ENCODE results near the gene NOS3. TPM values are rescaled to one million over a fixed set of nuclear protein-coding genes. Genes with fewer than 3 reads are reported as not detected.

The NOS3 gene
- total RNA-seq, 1 donor from 2014 or later = 58.3 TPM

DNA sequence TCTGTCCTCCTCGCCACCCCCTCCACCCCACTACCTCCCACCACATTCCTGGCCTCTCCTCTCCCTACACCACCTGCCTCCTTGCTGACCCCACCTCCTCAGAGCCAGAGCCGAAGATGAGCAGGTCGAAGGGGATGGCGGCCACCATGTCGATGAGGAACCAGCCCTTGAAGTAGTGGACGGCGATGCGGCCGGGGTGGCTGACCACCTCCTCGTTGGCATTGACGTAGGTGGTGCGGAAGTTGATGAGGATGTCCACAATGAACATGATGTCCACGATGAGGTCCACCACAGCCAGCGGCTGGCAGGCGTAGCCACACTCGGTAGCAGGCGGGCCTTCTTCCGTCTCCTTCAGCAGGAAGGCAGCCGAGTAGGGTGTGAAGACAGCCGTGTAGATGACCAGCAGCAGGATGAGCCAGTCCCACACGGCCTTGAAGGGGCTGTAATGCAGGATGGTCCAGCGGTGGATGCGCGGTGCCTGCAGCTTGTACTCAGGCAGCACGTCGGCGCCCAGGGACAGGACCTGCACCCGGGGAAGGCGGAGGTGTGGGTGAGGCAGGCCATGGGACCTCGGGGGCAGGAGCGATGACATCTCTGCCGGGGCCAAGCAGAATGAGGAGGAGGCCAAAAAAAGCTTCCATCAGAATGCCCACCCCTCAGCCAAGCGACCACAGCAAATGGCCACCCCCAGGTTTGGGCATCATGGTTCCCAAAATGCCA is 38.3 kb upstream of the NOS3 start:
- no peak for DNase-seq (ENCODE audit: low read depth, low spot score)

DNA sequence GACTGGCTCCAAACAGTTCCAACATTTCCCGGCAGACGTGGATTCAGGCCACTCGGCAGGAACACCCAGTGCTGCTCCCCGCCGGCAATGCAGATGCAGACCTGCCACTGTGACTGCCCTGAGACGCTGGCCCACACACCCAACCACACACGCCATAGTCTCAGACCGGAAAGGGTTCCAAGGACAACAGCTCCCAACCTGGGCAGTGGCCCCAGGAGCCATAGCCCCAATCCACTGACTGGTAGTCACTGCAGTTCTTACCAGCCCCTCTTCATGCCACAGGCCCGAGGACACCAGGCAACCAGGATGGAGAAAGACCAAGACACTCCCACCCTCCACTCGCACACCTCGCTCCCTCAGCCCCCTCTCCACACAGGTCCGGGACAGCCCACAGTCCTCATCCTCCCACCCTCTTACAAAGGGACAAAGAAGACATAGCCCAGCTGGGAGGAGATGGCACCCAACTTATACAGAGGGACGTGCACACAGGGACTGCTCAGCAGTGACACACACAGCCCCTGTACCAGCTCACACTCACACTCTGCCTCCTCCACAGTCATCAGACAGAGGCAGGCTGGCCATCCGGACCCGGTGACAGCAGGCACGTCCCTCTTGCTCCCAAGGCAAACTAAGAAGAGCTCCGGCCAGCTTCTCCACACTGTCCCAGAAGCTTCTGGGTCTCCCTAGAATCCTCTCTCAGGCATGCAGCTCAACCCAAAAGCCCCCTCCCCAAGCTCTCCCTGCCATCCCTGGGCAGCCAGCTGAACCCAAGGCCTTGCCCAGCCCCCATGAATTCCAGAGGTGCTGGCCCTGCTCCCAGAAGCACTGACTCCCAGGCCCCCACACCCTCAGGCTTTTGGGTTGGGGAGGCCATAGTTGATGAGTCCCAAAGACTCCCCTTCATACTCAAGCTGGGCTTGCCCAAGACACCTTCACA is 37.5 kb upstream of the NOS3 start:
- no peak for DNase-seq (ENCODE audit: low read depth, low spot score)

DNA sequence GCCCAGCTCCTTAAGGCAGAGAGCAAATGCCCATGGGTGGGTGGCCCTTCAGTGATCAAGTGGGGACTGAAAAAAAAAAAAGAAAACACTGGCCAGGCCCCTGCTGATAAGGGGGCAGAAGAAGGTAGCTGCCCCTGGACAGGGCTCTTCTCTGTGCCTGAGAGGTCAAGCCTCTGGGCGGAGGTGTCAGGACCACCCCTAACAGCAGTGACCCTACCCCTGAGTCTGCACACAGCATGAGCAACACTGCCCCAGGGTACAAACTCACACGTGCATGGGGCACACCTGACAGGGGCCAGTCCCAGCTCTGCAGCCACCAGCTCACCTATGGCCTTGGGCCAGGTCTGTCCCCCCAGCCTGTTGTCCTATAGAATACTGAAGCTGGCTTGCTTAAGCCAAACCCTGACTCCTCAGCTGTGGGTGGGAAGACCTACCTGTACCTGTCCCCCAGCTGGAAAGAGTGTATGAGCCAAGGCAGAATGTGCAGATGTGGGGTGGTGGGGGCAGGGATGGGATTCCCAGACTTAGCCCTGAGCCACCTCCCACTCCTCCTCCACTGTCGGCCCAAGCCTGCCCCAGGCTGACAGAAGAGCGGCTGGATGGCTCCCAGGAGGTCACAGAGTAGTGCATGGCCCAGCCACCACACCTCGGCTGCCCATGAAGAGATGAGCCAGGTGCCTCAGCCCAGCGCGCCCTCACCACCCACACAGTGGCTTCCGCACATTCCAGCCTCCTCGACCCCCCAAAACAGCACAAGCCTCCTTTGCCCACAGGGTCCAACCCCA is 36.4 kb upstream of the NOS3 start:
- DNase-seq (ENCODE audit: low read depth, low spot score) = no peak

DNA sequence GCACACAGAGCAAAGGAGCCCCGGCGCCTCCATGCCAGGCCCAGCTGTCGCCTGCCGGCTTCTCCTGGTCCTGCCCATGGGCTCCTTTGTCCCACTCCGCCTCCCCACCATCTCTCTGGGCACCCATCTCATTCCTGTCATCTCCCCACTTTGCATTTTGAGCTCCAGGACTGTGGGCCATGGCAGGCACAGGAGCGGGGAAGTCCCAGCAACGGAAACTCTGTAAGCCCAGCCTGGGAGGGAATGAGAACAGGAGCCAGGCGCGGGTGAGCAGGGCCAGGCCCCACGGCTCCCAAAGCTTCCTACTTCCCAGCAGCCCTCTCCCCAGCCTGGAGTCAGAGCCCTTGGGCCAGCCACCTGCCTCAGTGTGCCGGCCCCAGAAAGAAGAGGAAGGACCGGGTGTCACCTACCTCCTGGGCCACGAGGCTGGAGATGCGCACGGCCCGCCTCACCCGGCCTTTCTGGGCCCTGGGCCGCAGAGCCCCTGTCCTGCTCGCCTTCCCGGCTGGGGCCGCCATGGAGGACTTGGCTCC is 35.8 kb upstream of the NOS3 start:
- DNase-seq (ENCODE audit: low read depth, low spot score) = no peak

DNA sequence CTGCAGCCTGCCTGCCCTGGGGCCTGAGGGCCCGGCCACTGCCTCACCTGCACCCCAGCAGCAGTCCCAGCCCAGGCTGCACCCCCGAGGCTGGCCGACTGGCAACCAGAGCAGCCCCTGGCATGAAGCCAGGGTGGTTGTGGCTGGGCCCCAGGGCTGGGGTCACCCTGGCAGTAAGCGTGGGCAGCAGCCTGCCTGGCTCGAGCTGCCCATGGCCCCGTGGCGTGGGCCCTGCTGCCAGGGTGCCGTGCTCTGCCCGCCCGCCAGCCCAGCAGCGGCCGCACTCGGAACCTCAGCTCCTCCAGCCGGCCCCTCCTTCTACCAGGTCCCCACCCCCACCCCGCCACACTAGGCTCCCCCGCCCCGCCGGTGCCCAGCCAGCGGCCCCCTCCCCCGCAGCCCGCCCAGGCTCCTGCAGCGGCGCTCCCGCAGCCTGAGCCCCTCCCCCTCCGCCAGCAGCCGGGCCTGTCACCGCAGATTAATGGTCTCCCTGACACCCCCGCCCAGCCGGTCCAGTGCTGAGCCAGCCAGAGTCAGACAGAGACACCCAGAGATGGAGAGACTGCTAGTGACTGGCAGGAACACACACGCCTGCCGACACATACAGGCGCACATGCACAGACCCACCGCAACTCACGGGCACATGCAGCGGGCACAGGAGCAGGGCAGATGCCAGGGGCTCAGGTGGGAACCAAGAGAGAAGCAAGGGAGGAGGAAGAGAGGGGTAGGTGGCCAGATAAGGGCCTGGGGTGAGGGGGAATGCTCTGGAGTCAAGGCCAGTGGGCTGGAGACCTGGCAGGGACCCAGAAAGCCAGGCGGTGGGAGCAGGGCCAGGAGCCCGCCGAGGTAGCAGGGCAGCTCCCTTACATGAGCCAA is 35.1 kb upstream of the NOS3 start:
- DNase-seq (ENCODE audit: low read depth, low spot score) = no peak

DNA sequence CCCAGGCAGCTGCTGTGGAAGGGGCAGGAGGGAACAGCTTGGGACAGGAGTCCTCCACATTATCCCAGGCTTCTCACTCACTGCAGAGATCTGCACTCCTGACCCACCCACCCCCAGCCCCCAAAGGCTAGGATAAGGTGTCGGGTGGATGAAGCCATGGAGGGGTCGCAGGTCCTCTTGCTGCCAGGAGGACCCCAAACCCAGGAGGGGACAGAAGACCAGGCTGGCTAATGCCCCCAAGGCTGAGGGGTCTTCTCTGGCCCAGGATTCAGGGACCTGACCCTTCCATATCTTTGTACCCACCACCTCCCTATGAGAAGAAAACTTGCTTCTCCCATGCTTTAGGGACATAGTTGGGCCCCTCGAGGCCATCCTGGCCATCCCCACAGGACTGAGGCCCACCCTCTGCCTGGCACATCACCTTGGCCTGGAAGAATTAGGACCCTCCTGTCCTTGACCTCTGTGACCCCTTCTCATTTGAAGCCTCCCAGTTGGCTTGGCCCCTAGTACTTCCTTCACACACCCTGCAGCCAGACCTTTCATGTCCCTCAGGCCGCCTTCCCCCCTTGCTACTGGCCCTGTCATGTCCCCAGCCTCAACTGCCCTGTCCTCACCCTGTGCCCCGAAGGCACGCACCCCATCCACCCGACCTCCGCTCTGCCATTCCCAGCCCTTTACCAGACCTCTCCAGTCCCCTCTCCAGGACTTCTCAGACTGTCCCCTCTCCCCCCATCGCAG is 34.3 kb upstream of the NOS3 start:
- DNase-seq (ENCODE audit: low read depth, low spot score) = no peak

DNA sequence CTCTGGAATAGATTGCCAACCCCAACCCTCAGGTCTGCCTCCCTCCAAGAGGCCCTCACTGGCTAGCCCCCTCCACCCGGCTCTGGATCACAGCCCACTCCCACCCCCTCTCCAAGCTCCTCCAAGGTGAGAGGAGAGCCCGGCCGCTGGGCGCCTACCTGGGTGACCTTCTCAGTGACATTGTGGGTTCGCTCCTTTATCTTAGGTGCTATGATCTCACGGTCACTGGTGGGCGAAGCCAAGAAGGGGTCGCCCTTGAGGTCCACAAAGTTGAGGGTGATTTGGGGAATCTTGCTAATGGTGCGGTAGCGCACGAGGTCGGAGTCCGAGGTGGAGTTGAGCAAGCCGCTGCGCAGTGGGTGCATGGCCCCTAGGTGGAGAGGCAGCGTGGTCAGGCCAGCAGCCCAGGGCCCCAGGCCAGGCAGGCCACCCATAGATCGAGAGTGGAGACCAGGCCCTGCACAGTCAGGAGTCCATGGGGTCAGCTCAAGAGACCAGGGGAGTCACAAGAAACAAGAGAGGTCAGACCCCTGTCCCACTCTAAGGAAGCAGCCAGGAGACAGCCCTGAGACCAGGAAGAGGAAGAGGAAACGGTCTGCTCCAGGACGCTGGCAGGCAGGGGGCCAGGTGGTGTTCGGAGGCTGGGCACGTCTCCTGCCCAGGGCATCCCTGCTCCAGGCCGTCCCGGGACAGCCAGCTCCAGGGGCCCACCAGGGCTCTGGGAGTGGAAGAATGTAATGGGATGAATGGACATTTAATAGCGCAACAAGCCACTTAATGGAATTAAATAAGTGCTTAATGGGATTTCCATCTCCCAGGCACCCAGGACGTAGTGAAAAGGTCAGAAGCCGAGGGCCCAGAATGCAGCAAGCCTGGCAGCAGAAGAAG is 33.4 kb upstream of the NOS3 start:
- DNase-seq (ENCODE audit: low read depth, low spot score) = no peak

DNA sequence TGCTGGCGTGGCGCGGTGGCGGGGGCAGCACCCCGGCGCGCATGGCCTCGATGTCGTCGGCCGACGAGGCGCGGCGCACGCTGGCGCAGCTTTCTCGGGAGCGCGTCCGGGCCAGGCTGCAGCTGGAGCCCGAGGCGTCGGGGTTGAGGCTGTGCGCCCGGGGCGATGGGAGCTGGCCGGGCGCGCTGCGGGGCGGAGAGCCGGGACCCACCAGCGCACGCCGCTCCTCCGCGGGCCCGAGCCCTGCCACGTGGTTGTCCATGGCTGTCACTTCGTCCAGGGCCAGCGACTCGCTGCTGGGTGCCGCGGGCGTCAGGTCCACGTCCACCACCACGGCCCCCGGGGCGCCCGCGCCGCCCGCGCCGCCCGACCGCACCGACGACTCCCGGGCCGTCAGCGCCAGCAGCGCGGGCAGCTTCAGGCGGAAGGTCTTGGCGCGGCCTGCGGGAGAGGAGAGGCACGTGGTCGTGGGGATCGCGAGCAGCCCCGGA is 32.7 kb upstream of the NOS3 start:
- no peak for DNase-seq (ENCODE audit: low read depth, low spot score)

DNA sequence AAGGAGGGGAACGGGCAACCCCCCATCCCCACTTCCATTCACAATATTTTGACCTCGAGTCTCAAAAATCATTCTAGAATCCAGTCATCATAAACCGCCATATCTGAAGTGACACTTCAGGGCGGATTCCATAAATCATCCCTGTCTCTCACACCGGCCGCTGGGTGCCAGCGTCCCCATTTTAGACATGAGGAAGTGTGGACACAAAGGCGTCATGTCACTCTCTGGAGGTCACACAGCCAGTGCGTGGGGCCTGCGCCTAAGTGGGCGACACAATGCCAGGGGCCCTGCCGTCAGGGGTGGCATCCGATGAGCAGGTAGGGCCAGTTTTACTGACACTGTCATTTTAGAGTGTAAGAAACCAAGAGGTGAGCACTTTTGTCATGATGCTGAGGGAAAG is 32.2 kb upstream of the NOS3 start:
- no peak for DNase-seq (ENCODE audit: low read depth, low spot score)

DNA sequence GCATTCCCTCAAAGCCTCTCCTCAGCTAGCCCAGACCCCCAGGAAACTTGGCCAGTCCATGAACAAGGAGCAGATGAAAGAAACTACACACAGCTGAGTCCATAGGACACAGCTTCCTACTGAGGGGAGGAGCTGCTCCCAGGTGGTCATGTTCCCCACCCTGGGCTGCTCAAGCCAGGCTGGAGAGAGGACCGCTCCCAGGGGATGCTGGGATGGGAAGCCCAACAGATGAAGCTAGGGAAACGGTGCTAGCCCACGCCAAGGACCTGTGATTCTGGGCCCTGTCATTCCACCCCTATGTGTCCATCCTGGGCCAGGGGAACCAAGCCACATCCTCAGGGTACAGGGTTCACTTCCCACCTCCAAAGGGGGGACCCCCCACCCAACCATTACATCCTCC is 31.7 kb upstream of the NOS3 start:
- DNase-seq (ENCODE audit: low read depth, low spot score) = no peak

DNA sequence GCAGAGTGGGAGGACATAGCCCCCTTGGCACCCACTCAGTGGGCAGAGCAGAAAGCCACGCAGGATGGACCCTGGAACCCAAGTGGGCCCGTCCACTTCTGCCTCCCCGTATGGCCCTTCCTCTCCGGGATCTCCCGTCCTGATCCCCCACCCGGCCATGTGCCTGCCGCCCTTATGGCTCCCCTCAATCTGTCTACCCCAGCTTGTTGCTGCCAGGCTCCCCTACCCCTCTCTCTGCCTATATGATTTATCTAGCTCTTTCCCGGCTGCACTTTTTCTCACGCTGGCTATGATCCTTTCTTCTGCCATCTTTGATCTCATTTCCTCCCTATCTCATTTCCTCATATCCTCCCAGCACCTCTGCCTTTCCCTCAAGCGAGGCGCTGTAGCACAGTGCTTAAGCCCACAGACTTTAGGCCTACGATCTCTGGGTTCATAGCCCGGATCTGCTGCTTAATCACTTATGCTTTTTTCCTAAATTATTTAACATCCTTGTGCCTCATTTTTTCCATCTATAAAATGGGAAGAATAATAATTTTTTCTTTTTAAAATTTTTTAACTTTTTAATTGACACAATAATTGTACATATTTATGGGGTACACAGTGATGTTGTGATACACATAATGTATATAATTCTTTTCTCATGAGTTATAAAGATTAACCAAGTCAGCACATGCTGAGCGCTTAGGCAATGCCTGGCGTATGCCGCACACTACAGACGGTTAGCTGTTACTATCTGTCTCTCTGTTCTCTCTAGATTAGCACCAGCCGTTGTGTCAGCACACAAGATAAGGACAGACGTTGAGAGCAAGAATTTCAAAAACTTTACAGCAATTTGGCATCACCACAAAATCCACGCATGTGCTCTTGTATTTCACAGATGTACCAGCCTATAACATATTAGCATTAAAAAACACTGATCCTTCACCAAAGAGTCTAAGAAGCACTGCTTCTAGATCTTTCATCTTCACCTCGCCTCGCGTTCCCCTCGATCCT is 30.8 kb upstream of the NOS3 start:
- no peak for DNase-seq (ENCODE audit: low read depth, low spot score)

DNA sequence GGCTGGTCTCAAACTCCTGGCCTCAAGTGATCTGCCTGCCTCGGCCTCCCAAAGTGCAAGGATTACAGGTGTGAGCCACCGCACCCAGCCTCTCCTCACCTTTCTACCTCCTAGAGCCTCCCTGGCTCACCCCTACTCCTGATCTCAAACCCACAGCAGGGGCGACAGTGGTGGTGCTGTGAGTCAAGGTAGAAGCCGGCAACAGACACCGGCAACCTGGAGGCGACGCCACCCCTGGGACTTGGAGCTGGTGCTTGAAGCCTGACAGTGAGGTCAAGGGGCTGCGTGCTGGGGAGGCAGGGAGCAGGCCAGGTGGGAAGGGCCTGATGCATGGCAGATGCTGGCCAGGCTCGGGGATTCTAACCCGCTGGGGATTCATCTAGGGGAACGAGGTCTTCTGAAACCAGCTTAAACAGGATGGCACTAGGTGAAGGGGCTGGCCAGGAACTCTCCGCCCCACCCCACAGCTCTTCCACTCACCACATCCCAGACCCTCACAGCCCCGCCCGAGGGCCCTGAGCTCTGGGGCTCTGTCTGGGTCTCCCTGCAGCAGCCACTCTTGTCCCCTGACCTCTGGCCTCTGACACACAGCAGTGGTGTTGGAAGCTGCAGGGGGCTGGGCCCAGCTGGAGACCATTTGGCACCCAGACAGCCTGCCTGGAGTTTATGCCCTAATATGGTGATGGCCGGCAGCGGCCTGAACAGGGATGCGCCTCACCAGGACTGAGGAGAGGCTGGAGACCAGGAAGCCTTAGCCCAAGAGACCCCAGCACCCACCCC is 29.1 kb upstream of the NOS3 start:
- no peak for DNase-seq (ENCODE audit: low read depth, low spot score)

DNA sequence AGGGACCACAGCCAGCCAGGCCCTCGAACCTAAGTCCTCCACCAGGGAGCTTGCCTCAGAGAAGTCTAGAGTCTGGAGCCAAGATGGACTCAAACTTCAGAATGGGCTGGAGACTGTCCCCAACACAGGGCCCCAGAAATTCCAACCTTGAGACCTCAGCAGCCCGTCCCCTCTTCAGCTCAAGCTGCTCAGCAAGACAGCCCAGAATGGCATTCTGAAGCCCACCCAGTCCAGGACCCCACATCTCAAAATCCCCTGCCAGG is 28.6 kb upstream of the NOS3 start:
- no peak for DNase-seq (ENCODE audit: low read depth, low spot score)

DNA sequence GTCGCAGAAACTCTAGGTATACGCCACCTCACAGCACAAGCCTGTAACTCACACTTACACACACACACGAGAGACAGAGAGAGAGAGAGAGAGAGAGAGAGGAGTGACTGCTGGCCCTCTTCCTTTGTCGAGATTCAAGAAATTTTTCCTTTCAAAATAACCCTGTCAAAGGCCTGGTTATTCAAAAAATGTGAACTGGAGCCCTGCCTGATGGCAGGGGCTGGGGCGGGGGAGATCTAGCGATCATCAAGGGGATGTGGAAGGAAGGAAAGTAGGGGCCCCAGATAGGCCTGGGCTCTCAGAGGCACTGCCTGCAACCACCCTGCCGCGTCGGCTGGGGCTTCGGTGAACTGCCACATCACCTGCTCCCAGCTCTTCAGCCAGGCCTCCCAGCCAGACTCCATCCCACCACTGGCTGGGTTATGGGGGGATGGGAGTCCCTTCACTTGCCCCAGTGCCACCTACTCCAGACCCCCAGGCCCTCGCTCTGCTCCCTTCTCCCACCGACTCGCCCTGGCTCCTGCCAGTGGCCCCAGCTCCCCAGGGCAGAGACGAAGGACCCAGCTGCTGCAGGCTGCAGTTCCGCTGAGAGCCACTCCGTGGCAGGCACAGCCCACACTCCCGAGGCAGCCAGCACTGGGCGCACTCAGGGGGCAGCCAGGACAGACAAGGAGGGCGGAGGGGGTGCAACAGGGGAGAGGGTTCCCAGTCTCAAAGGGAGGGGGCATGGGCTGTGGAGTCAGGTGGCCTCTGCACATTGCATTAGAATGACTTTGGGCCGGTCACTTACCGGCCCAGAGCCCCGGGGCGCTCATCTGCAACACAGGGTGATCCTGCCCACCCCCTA is 28.0 kb upstream of the NOS3 start:
- no peak for DNase-seq (ENCODE audit: low read depth, low spot score)

DNA sequence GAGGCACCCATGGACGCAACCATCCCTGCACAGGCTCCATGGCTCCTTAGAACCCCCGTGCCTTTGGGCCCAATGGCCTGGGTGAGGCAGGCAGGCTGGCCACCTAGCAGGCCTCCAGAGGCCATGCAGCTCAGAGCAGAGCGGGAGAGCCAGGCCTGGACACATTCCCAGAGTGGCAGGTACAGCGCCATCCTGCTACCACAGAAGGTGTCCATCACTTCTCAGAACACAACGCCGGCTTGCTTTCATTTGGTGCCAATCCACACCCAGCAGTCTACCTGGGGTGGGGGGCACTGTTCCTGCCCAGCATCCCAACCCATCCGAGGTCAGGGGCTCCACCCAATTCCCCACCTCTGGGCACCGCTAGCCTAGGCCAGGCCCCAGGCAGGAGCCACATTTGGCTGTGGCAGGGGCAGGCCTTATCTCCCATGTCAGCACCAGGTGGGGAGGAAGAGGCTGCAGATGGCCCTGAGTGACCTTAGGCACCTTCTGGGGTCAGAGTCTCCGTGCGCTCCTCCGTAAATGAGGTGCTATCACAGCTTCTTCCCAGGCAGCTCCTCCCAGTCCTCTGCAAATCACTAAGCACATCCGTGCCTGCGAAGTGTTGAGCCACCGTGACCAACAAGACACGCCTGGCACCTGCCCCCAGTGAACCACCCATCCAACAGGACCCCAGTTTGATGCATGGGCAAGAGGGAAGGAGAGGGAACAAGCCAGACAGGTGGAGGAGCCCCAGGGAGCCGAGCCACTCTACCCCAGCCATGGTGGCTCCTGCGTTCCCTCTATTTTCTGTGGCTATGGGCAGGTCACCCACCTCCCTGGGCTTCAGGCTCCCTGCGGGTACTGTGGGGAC is 26.9 kb upstream of the NOS3 start:
- DNase-seq (ENCODE audit: low read depth, low spot score) = no peak
